DMS153 treated with DMSO at 0.1 percent for 48 hours (cell line): ENCODE results near the gene RNF217.

Source experiments
- DNase-seq: peaks from one replicate; lab custom pipeline; 2025; ENCODE audit not compliant: unreplicated experiment; lab: John Stamatoyannopoulos, UW

The RNF217 gene

DNA sequence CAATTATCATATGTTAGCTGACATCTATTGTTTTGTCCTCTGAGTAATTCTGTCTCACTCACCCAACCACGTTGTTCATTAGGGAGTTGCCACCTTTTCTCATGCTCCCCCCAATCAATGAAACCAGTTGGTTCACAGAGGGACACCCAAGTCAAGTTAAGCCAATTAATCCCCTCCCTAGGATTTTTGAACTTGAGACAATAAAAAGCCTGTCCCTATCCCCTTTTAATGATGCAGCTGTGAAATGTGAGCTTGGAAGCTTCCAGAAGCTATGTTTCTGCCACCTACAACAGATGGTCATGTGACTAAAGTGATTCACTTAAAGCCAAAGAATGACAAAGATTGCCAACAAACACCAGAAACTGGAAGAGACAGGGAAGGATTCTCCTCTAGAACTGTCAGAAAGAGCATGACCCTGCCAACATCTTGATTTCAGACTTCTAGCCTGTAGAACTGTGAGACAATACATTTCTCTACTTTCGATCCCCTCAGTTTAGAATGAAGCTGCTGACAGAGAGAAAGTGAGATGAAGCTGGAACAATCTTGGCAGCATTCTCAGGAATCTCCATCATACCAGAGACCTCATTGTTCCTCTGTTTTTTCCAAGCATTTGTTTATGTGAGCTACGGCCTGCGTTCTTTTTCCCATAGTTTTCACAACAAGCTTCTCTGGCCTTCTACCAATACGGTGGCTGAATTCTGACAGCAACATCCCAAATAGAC, 133.5 kb downstream of the RNF217 start:
- no peak for DNase-seq

DNA sequence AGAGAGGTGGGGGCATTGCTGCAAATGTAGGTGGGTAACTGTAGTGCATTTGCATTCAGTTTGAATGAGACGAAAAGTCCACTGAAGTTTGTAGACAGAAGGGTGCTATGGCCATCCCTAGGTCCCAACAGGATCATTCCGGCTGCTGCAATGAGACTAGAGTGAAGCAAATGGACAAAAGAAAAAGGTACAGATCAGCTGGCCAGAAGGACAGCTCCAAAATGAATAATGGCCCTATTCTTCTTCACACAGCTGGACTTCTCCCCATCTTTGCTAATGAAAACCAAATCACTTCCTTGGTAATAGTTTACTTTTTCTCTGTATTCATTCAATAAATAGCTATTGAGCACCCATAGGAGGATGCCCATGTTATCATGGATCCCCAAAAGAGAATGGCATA, 134.9 kb downstream of the RNF217 start:
- DNase-seq: no peak

DNA sequence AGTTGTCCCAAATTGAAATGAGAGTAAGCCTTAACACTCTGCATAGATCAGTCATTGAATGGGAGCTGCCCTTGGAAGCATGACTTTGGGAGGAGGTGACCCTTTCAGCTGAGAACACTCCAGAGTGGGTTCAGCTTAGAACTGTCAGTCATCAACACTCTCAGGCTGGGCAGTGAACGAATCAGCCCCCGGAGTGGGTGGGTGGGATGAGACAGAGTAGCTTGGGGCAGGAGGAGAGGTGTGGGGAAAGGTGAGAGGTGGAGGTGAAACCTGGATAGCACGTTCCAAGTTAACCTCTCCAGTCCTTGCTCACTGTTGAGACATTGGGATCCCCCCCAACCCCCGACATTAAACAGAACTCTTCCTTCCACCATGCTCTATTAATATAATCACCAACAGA, 136.0 kb downstream of the RNF217 start:
- DNase-seq: no peak

DNA sequence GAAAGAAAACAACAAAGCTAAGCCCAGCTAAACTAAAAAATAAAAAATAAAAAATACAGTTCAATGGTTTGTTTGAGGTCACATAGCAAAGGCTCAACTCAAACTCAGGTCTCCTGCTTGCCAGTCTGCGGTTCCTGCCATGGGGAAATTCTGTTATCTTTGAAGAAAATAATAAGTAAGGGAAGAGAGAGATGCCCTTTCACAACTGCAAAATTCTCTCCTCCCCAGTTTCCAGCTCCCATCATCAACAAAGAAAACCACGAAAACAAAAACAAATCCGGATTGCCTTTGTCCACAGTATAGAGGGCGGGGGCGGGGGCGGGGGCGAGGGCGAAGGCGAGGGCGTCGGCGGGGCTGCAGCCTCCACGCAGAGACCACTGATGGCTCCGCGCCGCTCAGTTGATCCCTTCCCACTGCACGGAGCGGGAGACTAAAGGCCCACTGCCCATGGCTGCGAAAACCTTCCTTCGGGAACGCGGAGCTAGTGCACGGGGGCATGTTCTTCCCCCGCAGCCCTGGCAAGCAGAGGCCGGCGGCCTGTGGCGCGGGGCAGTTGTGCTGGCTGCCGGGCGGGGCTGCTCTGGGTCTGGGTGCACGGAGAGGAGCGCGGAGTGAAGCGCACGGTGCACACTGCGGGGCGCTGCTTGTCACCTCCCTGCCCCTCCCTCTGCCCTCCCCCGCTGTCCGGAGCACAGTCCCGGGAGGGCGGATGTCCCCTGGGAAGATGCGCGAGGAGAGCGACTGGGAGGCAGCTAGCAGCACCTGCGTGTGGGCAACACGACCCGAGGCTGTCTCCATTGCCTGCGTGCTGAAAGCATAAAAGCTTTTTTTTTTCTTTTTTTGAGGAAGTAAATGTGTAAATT, 137.2 kb downstream of the RNF217 start:
- peak; percentile 61 for DNase-seq

DNA sequence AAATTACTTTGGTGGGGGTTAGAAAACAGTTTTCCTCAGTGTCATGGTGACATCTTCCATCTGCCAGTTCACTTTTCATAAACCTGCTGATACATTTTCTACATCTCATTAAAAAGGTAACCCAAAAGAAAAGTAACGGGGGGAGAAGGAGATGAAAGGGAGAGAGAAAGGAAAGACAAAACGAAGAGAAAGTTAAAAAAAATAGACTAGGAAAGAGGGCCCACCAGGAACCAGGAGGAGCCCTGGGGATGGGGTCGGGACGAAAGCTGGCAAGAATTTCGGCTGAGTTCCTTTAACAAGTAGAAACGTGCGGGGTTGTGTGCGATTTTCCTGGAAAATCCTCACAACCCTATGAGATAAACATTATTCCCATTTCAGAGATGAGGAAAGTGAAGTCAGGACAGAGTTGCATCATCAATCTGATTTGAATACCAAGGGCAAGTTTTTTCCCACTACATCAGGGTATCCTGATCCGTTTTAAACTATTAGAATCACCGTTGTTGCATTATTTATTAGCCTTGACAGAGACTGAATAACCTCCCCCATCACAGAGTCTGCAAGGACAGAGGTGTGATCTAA, 137.9 kb downstream of the RNF217 start:
- DNase-seq: no peak

DNA sequence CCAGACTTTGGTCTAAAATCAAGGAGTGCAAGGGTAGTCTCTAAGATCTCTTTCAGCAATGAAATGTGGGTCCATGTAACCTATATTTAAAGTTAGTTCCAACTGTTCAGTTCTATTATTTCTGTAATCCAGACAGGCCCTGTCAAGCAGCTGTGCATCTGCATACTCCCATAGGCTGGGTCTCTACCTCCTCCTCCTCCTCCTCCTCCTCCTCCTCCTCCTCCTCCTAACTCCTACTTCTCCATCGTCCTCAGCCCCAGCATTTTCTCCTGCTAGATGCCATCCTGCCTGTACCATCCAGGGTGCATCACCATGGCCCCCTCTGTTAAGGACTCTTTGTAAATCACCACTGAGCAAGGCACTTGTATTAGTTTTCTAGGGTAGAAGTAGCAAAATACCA, 138.9 kb downstream of the RNF217 start:
- no peak for DNase-seq

DNA sequence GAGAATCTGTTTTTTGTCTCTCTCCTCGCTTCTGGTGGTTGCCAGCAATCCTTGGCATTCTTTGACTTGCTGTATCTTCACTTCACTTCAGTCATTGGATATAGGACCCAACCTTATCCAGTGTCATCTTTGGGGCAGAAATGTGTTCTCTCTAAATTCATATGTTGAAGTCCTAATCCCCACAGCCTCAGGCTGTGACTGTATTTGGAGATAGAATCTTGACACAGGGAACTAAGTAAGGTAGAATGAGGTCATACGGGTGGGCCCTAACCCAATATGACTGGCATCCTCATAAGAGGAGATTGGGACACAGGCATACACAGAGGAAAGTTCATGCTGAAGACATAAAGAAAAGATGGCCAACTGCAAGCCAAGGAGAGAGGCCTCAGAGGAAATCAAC, 139.4 kb downstream of the RNF217 start:
- DNase-seq: no peak

DNA sequence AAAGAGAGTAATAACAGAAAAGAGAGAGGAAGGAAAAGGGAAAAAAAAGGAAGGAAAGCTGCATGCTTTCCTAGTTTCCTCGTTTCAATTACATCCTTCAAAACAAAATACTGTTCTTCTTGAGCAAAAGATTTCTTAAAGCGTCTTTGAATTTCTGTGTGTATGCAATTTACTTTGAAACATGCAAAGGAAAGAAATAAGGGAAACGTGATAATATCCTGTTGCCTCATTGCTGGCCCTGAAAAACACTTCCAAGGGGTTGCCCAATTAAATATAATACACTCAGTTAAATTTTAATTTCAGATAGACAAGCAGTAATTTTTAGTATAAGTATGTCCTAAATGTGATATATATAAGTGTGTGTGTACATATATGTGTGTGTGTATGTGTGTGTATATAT, 140.2 kb downstream of the RNF217 start:
- no peak for DNase-seq

DNA sequence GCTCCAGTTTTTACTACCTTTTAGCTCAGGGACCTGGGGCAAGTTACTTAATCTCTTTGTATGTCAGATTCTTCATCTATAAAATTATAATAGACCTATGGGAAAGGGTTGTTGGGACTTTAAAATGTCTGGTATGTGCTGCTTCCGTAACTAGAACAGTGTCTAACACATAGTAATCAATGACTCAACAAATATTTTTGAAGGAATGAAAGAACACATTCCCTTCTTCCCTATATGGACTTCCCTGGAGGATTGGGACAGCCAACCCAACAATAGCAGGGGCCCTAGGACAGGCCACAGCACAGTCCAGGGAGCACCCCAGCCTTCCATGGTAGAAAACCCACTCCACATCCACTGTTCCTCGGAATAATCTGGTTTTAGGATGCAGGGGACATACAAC, 140.7 kb downstream of the RNF217 start:
- no peak for DNase-seq

DNA sequence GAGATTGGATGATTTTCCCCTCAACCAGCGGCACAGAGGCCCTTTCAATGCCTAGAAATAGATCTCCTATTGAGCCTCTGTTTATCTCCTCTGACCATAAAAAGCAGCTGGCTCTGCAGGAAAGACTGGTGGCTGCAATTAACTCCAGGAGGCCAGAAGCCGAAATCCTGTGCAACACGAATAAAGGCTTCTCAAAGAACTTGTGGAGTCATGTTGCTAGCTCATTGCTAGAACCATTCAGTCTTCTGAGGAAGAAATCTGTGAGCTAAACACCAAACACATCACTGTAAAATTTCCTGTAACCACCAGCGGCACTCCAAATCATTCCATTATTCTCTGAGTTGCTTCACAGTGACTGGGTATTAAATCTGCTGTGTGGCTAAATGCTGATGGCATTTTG, 142.2 kb downstream of the RNF217 start:
- DNase-seq: peak; percentile 34

DNA sequence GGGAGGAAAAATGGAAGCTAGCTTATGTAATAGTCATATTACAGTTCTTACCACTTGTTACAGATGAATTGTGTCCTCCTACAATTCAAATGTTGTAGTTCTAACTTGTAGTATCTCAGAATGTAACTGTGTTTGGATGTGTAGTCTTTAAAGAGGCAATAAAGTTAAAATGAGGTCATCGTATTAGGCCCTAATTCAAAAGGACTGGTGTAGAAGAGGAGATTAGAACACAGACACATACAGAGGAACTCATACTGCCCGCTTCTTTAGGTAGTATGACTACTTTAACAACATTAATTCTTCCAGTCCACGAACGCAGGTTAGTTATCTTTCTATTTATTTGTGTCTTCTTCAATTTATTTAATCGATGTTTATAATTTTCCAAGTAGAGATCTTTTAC, 144.8 kb downstream of the RNF217 start:
- no peak for DNase-seq

DNA sequence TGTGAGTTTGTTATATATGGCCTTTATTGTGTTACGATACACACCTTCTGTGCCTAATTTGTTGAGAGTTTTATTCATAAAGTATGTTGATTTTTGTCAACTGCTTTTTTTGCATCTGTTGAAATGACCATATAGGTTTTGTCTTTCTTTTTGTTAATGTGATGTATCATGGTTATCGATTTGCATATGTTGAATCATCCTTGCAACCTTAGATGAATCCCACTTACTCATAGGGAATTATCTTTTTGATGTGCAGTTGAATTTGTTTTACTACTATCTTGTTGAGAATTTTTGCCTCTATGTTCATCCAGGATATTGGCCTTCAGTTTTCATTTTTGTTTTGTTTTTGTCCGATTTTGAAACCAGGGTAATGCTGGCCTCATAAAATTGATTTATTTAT, 145.7 kb downstream of the RNF217 start:
- no peak for DNase-seq

DNA sequence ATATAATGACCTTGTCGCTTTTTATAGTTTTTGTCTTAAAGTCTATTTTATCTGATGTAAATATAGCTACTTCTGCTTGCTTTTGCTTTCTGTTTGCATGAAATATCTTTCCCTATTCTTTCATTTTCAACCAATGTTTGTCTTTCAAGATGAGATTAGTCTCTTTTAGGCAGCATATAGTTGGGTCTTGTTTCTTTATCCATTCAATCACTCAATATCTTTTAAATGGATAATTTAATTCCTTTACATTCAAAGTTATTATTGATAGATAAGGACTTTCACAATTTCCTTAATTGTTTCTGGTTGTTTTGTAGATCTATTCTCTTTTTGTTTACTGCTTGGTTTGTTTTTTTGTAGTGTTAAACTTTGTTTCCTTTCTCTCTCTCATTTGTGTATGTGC, 147.8 kb downstream of the RNF217 start:
- no peak for DNase-seq

DNA sequence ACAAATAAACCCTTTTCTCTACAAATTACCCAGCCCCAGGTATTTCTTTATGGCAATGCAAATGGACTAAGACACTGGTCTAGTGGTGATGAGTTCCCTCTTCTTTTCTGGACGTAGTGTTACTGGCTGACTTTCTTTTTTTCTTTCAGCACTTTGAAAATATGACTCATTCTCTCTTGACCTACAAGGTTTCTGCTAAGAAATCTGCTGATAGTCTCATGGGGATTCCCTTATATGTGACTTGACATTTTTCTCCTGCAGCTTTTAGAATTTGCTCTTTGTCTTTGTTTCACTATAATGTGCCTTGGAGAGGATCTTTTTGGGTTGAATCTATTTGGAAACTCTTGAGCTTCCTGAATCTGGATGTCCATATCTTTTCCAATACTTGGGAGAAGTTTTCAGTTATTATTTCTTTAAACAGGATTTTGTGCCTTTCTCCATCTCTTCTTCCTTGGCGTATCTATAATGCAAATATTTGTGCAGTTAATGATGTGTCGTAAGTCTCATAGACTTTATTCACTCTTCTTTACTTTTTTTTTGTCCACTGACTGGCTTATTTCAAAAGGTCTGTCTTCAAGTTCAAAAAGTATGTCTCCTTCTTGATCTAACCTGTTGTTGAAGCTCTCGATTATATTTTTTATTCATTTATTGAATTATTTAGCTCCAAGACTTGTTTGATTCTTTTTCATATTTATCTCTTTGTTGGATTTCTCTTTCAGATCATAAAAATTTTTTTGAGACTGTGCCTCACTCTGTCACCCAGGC, 149.2 kb downstream of the RNF217 start:
- DNase-seq: no peak

DNA sequence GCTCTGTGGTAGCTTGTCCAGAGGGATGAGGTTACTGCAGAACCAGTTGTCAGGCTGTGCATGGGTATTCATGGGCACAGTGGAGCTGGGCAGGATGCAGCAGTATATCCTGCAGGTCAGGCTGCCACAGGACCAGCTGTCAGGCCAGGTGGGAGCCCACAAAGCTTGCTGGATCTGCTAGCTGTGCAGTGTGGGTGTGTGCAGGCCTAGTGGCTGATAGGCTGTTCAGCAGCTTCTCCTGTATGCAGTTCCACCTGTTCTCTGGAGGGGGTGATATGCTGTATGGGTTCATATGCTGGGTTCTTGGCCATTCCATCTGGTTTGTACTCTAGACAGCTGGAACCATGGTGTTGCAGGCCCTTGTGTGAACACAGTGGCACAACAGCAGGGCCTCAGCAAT, 150.7 kb downstream of the RNF217 start:
- no peak for DNase-seq

DNA sequence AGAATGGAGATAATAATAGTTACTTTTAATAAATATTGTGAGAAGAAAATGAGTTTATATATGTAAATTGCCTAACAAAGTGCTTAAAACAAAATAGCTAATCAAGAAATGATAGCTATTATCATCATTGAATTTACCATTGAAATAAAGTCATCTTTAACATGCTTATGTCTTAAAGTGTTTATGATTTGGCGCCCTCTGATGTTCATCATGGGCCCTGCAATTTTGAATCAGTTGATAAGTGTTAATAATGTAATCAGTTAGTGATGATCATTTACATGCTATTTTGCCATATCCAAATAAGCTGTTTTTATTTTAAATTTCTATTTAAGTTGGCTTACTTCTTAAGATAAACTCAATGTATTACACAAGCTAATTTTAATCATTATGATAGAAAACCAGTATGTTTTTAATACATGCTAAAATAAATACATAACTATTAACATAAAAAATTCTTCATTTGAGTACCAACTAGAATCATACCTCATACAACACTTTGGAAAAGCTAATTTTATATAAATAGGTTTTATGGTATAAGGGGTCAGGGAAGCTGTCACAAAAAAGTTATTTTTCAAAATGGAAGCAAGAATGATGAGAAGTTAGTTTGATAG, 152.1 kb downstream of the RNF217 start:
- DNase-seq: peak; percentile 30

DNA sequence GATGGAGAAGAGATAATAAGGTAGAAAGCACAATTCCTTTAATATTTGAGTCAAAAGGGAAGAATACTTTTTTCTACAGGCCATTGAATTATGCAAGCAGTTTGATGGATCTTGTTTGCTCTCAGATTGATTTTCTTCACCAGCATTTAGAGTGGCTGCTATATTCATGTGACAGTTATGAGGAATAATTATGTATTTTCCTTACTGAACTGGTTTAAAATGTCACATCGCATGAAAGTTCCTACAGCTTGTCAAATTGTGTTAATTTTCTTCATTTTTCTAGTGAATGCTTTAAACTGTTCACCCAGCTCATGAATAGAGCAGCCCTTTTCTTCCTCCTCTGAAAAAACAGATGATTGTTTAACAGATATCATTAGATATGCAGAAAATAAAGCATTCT, 153.9 kb downstream of the RNF217 start:
- DNase-seq: no peak

DNA sequence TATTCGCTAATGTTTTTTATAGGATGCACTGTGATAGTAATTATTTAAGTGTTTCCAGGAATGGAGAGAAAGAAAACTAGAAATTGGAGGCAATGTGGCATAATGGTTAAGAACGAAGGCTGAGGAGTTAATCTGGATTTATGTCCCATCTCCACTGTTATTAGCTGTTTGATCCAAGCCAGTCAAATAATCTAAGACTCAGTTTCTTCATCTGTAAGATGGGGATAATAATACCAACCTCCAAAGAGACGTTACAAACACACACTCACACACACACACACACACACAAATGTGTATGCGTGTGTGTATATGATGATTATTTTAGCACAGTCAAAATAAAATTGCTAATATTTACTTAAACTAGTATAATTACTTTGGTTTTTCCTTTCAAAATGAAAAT, 154.5 kb downstream of the RNF217 start:
- no peak for DNase-seq

DNA sequence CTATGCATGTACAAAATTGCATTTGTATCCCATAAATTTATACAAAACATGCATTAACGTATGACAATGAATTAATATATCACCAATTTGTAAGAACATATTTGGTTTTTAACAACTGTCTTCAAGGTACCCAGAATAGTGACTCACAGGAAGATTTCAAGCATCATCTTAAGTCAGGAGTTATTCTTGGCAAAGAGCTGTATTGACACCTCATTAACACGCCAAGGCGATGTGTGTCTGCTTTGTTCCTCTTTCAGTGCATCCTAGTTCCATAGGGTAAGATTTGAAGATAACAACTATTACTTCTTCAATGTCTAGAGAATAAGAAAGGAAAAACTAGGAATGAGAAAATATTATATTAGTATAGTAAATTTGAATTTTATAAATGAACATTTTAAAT, 155.6 kb downstream of the RNF217 start:
- DNase-seq: no peak

DNA sequence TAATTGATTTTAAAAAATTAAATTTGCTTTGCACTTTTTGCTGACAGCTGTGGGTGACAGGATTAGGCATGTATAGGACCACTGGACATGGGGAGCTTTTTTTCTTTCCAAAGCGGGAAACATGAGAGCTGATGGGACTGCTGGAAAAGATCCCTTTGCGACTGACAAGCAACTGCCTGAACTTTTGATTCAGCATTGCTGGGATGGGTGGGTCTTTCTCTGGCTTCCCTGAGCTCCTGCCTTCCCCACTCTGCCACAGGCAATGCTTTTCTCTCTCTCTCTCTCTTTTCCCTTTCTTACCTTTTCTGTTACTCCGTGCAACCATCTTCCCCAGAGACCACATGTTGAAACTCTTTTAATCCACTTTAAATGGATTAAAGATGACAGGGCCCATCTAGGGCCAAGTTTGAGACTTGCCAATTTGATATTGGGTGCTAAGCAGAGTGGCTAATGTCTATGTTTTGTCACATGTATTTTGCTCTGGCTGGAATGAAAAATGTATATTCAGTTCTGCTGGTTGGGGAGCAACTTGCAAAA, 157.9 kb downstream of the RNF217 start:
- DNase-seq: no peak

DNA sequence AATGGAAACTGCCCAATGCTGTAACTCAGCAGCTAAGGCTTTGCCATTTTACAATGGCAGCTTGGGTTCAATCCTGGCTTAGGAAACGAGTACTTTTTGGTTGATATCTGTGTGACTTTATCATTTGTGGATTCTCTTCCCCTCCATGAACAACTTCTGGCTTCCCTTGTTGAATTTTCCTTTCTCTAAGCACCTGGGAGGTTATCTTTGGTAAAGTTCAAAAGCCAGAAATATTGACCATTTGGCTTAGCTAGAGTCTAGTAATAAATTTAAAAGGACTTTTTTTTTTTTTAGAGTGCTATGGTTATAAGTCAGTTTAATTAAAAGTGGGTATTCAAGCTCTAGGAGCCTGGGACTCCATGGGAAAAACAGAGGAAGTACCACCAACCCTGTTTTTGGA, 159.7 kb downstream of the RNF217 start:
- DNase-seq: no peak
